ENCODE data around the gene MRPL48. TPM values are rescaled to one million over a fixed set of nuclear protein-coding genes. Genes with fewer than 3 reads are reported as not detected.

The MRPL48 gene
- total RNA-seq, 1 experiment from 2014 or later: 66.8 TPM

DNA sequence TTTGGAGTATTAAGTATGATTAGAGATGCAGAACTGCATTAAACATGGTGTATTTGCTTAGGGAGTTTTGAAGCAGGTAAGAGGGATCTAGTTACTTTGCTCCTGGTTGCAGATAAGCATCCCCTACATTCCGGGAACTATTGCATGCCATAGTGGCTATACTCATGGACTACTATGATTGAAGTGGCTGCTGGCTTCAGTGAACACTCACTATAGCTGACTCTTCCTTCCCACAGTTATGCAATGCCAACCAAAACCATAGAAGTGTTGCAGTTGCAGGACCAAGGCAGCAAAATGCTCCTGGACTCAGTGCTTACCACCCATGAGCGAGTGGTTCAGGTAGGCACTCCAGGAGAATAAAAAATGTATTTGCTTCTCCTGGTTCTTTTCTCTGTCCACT lies 72.0 kb downstream of the MRPL48 start:
- Histone ChIP-seq H3K4me3 (replicated peaks in 1 of 2; ENCODE audit: low read depth in 1 of 2, low read length in 2 of 2) (no peak overlapping the region), H2AFZ (ENCODE audit: low read depth, low read length, poor library complexity, severe bottlenecking) (no peak overlapping the region), H3K27me3 (ENCODE audit: insufficient read depth, low read length) (no peaks in the 10 kb centered on the region), H4K20me1 (ENCODE audit: insufficient read depth) (no peaks in the 10 kb centered on the region), H3K9me2 (ENCODE audit: insufficient read depth) (no peaks in the 10 kb centered on the region; the same call in 1 of the 2 replicates), H3K9ac (ENCODE audit: low read length) (no peak overlapping the region), H3K36me3 (ENCODE audit: control insufficient read depth in 1 of 2, insufficient read depth in 2 of 2, low read length in 2 of 2) (peaks cover 4 to 5% of the 10 kb centered on the region in 2 experiments; a peak in 3 of 4 replicates), H3K79me2 (ENCODE audit: insufficient read depth, low read length) (no peaks in the 10 kb centered on the region), H3K9me3 (ENCODE audit: control insufficient read depth in 1 of 2, insufficient read depth in 1 of 2, low read depth in 1 of 2, low read length in 2 of 2) (no peaks in the 10 kb centered on the region), H3K4me1 (ENCODE audit: control insufficient read depth in 1 of 2, insufficient read depth in 2 of 2, low read length in 2 of 2) (no peaks in the 10 kb centered on the region), H3K27ac (ENCODE audit: low read depth, low read length) (no peak overlapping the region), H3K4me2 (ENCODE audit: low read length) (no peak overlapping the region)
- ATAC-seq (no peak), DNase-seq (ENCODE audit: low read depth, low spot score) (no peak)
- TF ChIP-seq, protein P1, sequence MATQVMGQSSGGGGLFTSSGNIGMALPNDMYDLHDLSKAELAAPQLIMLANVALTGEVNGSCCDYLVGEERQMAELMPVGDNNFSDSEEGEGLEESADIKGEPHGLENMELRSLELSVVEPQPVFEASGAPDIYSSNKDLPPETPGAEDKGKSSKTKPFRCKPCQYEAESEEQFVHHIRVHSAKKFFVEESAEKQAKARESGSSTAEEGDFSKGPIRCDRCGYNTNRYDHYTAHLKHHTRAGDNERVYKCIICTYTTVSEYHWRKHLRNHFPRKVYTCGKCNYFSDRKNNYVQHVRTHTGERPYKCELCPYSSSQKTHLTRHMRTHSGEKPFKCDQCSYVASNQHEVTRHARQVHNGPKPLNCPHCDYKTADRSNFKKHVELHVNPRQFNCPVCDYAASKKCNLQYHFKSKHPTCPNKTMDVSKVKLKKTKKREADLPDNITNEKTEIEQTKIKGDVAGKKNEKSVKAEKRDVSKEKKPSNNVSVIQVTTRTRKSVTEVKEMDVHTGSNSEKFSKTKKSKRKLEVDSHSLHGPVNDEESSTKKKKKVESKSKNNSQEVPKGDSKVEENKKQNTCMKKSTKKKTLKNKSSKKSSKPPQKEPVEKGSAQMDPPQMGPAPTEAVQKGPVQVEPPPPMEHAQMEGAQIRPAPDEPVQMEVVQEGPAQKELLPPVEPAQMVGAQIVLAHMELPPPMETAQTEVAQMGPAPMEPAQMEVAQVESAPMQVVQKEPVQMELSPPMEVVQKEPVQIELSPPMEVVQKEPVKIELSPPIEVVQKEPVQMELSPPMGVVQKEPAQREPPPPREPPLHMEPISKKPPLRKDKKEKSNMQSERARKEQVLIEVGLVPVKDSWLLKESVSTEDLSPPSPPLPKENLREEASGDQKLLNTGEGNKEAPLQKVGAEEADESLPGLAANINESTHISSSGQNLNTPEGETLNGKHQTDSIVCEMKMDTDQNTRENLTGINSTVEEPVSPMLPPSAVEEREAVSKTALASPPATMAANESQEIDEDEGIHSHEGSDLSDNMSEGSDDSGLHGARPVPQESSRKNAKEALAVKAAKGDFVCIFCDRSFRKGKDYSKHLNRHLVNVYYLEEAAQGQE (IDR thresholded peaks at IDR 0.05; ENCODE audit: low read depth): no peak
- no peak for TF ChIP-seq EZH2phosphoT487 (IDR thresholded peaks at IDR 0.05; ENCODE audit: borderline replicate concordance)
- no peak for TF ChIP-seq CEBPB (IDR thresholded peaks at IDR 0.05; ENCODE audit: low read depth)
- no peak for TF ChIP-seq FOSL1 (IDR thresholded peaks at IDR 0.05; ENCODE audit: low read depth)
- TF ChIP-seq YY1 (IDR thresholded peaks at IDR 0.05; ENCODE audit: extremely low read depth, insufficient replicate concordance, low read depth, low read length): no peak
- no peak for TF ChIP-seq TCF7L2 (IDR thresholded peaks at IDR 0.05; ENCODE audit: borderline replicate concordance, extremely low read depth, insufficient read depth, insufficient read length)
- no peak for TF ChIP-seq RAD21 (IDR thresholded peaks at IDR 0.05; ENCODE audit: low read depth)
- intact Hi-C loops (cut with micrococcal nuclease): no loop called here
- ChIA-PET POLR2A (no interaction called here), RAD21 (ENCODE audit: low non-redundant PET in 1 of 2, low total read pairs in 2 of 2, uncharacterized antibody in 2 of 2, unreplicated experiment in 2 of 2) (no interaction called here), CTCF (no interaction called here)
- BruUV-seq (replicated peaks): no TSS peak
